ENCODE measurements around the gene PRMT6.

Gene PRMT6

GRCh38 chr1:107095647-107096046, 39.2 kb downstream of the PRMT6 start:
- DNase-seq, result no peak

- DNase-seq, result no peak
Observed at GRCh38 chr1:107096690-107097089, 40.2 kb downstream of the PRMT6 start.

- no peak for DNase-seq
Observed at GRCh38 chr1:107098961-107099360, 42.5 kb downstream of the PRMT6 start.

GRCh38 chr1:107100331-107100984, 44.0 kb downstream of the PRMT6 start:
- no peak for DNase-seq

- DNase-seq, result no peak
Observed at GRCh38 chr1:107105914-107106313, 49.4 kb downstream of the PRMT6 start.
